ENCODE results near the gene PPIAL4G. TPM values are rescaled to one million over a fixed set of nuclear protein-coding genes. Genes with fewer than 3 reads are reported as not detected.
"Not testable (repeated sequence)": the region's sequence is repeated elsewhere in the genome, so short reads cannot be mapped to it uniquely, and the experiment has no call there.

PPIAL4G gene
- not detected in 2 replicates for total RNA-seq (2014; rRNA removed; shearing (Covaris generic))
- not detected in 2 replicates for polyA plus RNA-seq (2015; cell fraction: cytosol; rRNA removed)
- not detected in 2 replicates for polyA plus RNA-seq (2015; cell fraction: nucleus; rRNA removed)

DNA sequence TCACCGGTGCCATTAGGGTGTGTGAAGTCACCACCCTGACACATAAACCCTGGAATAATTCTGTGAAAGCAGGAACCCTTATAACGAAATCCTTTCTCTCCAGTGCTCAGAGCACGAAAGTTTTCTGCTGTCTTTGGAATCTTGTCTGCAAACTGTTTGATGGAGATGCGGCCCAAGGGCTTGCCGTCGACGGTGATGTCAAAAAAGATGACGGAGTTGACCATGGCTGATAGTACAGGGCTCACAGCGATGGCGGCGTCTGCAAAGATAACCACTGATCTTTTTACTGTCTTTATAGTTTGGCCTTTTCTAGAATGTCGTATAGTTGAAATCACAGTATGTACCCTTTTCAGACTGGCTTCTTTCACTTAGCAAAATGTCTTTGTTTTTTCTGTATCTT, at the start of gene PPIAL4G:
Gene PPIAL4G, minus strand, starts transcription at position 274 of the 400 bp plus-strand sequence. Its CDS starts 50 bp downstream, at position 224.
- DNase-seq (ENCODE audit: low read depth), result not testable (repeated sequence)

DNA sequence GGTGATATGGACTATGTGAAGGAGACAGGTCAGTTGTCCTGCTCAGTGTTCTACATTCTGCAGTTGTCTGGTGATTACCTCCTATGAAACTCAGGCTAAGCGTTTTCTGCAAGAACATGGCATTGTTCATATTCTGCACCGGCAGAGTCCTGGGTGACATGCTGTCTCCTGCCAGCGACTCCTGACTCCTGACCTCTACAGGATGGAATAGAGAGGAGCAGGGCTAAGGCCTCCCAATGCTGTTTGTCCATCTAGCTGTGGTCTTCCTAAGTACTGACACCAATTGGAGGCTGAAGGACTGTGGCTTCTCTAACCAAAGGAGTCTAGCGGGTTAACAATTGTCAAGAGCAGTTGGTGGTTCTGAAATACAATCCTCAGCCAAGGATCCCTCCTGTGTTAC, 49.1 kb upstream of the PPIAL4G start:
- not testable (repeated sequence) for DNase-seq (ENCODE audit: low read depth)

DNA sequence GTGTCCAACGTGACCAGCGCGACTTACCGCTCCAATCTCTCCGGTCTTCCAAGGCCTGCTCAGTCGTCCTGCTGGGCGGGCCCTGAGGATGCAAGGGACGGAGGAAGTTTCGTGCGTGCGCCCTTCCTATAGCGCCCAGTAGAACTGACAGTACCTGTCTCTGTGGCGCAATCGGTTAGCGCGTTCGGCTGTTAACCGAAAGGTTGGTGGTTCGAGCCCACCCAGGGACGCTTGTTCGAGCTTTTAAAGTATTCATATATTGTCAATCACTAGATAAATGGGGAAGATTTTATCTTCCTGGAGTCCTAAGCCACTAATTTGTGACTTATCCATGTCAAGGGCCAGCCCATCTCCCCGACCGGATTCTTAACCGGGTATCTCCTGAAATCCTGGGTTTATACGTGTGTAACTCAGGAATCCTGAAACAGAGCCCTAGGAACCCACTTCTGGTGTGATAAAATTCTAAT, 46.0 kb upstream of the PPIAL4G start:
- DNase-seq (ENCODE audit: low read depth), result peak; percentile 92

GRCh38 chr1:148528591-148528990, 45.5 kb upstream of the PPIAL4G start:
- not testable (repeated sequence) for DNase-seq (ENCODE audit: low read depth)

DNA sequence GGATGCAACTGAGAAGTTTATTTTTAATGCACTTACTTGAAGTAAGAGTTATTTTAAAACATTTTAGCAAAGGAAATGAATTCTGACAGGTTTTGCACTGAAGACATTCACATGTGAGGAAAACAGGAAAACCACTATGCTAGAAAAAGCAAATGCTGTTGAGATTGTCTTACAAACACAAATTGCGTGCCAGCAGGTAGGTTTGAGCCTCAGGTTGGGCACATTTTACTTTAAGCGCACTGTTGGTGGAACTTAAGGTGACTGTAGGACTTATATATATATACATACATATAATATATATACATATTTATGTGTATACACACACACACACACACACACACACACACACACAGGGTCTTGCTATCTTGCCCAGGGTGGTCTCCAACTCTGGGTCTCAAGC, 43.5 kb upstream of the PPIAL4G start:
- DNase-seq (ENCODE audit: low read depth), result not testable (repeated sequence)

GRCh38 chr1:148523205-148524144, 40.4 kb upstream of the PPIAL4G start:
- not testable (repeated sequence) for DNase-seq (ENCODE audit: low read depth)

DNA sequence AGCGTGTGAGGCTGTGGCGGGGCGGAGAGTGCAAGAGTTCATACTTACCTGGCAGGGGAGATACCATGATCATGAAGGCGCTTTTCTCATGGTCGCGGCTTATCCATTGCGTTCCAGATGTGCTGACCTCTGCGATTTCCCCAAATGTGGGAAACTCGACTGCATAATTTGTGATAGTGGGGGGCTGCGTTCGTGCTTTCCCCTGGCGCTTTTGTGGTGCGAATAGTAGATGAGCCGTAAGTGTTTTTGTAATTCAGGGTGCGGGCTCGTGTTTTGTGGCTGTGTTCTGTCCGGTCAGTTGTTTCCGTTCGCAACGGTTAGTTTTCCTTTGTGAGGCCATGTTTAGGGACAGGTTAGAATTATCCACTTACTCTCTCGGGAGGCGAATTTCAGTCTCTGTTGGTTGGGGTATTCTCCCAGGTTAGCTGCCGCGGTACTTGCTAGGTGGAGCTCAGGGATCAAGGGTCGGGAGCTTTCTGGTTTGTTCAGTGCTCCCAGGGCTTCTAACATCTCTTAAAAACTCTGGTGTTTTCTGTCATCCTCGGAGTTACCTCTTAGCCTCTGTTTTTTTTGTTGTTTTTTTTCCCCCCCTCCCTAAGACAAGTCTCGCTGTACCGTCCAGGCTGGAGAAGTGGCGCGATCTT, 39.6 kb upstream of the PPIAL4G start:
- not testable (repeated sequence) for DNase-seq (ENCODE audit: low read depth)

DNA sequence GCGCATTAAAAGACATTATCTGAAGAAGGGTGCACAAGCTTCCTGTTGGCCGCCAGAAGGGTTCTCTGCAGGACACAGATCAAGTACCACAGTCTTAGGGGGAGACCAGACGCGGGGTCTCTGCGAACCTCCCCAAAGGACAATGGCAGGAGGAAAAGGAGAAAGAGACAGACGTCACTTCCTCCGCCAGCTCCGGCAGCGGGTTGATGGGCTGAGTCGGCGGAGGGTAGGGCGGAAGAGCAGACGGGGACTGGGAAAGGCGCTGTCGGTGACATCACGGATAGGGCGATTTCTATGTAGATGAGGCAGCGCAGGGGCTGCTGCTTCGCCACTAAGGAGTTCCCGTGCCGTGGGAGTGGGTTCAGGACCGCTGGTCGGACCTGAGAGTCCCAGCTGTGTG, 39.0 kb upstream of the PPIAL4G start:
- DNase-seq (ENCODE audit: low read depth), result not testable (repeated sequence)

DNA sequence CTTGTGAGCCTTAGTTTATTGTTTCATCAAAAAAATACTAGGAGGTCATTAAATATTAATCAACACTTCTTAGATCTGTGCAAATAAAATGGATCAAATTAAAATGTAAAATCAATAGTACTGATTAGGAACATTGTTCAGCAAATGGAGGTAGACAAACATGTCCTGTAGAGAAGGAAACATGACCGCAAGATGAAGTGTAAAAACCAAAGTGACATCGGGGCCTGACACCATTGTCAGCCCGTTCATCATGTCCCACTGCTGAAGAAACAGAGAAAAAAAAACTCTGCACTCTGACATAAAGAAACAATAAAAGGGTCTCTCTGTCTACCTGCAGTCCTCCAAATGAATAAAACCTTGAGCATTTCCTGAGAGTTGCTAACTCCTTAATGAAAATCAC, 31.2 kb upstream of the PPIAL4G start:
- not testable (repeated sequence) for DNase-seq (ENCODE audit: low read depth)

DNA sequence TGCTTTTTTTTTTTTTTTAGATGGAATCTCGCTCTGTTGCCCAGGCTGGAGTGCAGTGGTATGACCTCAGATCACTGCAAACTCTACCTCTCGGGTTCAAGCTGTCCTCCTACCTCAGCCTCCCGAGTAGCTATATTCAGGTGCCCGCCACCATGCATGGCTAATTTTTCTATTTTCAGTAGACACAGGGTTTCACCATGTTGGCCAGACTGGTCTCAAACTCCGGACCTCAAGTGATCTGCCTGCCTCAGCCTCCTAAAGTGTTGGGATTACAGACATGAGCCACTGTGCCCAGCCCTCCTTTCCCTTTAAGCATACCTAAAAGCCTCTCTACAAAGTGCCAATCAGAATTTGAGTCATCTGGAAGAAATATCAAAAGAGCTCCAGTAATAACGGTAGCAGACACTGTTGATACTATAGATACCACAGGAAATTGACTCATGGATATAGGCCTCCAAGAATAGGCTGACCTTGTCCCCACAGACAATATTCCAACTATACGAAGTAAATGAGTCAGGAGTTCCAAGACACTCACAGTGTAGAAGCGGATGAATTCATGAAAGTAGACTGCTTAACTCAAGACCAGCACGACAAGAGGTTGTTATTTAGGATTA, 29.6 kb upstream of the PPIAL4G start:
- DNase-seq (ENCODE audit: low read depth), result peak; percentile 90

DNA sequence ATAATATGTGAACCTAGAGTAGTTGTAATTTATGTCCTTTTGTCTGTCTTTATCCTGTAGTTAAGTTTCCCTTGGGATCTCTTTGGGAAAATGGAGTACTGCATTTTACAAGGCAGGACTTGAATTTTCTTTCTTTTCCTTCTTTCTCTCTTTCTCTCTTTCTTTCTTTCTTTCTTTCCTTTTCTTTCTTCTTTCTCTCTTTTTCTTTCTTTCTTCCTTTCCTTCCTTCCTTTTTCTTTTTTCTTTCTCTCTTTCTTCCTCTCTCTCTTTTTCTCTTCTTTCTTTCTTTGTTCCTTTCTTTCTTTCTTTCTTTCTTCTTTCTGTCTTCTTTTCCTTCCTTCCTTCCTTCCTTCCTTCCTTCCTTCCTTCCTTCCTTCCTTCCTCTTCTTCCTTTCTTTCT, 10.8 kb upstream of the PPIAL4G start:
- DNase-seq (ENCODE audit: low read depth), result not testable (repeated sequence)

DNA sequence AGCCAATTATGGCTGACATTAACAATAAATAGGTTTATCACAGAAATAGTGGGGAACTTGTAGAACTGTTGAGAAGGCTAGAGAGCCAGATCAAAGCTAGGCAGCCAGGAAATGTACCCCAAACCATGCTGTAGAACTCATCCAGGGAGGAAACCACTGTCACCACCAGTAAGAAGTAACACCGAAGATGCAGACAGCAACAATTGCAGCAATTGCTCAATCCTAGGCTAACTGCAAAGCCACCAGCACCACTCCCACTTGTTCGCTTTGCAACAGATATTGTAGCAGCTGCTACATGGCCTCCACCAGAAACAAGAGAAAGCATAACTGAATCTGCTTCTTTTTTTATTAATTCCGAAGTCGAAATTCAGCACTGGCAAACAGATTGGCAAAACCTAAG, 2.0 kb downstream of the PPIAL4G start:
- not testable (repeated sequence) for DNase-seq (ENCODE audit: low read depth)

- DNase-seq (ENCODE audit: low read depth), result not testable (repeated sequence)
Measured at GRCh38 chr1:148459694-148460093, 23.4 kb downstream of the PPIAL4G start.

- peak; percentile 1 for DNase-seq (ENCODE audit: low read depth)
Measured at GRCh38 chr1:148458901-148459581, 24.1 kb downstream of the PPIAL4G start.

DNA sequence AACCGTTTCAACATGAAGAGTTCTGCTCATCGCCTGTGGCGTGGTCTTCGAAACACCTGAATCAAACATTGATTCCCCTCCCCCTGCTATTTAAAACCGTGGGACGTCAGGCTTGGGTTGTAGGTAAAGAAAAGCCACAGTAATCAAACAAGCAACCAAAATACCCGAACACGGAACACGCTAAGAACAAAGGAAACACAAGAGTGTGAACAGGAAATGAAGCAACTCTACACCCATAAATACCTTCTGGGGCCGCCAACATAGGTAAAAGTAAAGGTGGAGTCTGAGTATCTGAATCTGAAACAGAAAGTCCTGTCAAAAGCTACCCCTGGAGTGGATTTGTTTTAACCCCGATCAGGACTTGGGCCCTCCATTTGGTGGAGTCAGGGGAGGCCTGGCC, 24.7 kb downstream of the PPIAL4G start:
- not testable (repeated sequence) for DNase-seq (ENCODE audit: low read depth)

- peak; percentile 48 for DNase-seq (ENCODE audit: low read depth)
Measured at GRCh38 chr1:148452845-148453244, 30.3 kb downstream of the PPIAL4G start.

DNA sequence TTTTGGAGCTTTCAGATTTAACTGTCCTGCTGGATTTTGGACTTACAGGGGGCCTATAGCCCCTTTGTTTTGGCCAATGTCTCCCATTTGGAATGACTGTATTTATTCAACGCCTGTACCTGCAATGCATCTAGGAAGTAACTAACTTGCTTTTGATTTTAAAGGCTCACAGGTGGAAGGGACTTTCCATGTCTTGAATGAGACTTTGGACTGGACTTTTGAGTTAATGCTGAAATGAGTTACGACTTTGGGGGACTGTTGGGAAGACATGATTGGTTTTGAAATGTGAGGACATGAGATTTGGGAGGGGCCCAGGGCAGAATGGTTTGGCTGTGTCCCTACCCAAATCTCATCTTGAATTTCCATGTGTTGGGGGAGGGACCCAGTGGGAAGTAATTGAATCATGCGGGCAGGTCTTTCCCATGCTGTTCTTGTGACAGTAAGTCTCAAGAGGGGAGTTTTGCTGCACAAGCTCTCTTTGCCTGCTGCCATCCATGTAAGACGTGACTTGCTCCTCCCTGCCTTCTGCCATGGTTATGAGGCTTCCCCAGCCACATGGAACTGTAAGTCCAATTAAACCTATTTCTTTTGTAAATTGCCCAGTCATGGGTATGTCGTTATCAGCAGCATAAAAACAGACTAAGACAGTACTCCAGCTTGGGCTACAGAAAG, 43.3 kb downstream of the PPIAL4G start:
- DNase-seq (ENCODE audit: low read depth), result not testable (repeated sequence)

DNA sequence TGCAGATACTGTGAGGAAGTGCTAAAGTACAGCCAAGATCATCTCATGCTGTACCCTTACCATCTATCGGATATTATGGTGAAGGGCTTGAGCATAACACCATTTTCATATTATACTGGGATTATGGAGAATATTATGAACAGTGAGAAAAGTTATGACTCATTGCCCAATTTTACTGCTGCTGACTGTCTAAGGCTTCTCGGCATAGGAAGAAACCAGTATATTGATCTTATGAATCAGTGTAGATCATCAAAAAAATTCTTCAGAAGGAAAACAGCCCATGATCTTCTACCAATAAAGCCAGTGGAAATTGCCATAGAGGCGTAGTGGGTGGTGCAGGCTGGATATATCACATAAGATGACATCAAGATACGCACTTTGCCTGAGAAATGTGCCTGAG, 47.7 kb downstream of the PPIAL4G start:
- DNase-seq (ENCODE audit: low read depth), result no peak

GRCh38 chr1:148434832-148435231, 48.3 kb downstream of the PPIAL4G start:
- no peak for DNase-seq (ENCODE audit: low read depth)

DNA sequence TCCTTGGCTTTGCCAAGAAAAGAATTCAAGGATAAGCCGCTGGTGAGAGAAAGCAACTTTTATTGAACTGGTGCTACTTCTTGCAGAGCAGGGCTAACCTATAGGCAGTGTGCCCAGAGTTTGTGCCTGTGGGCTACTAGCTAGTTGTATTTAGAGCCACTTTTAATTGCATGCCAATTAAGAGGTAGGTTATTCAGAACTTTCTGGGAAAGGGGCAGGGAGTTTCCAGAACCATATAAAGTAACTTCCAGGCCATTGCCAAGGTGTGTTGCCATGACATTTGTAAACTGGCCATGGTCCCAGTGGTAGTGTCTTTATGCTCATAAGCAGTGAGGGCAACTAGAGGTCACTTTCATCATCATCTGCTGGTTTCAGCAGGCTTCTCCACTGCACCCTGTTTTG, 50.2 kb downstream of the PPIAL4G start:
- DNase-seq (ENCODE audit: low read depth), result not testable (repeated sequence)

Data from HT1080 (cell line).